ENCODE measurements around the gene SCAF1.

DNA sequence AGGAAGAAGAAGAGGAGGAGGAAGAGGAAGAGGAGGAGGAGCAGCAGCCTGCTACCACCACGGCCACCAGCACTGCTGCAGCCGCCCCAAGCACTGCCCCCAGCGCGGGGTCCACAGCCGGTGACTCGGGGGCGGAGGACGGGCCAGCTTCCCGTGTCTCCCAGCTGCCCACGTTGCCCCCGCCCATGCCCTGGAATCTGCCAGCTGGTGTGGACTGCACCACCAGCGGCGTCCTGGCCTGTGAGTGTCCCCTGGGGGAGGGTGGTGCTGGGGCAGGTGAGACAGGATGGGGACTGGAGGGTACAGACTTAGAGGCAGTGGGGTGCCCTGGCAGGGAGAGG lies 11.4 kb downstream of the SCAF1 start:
- TF ChIP-seq, protein P1, sequence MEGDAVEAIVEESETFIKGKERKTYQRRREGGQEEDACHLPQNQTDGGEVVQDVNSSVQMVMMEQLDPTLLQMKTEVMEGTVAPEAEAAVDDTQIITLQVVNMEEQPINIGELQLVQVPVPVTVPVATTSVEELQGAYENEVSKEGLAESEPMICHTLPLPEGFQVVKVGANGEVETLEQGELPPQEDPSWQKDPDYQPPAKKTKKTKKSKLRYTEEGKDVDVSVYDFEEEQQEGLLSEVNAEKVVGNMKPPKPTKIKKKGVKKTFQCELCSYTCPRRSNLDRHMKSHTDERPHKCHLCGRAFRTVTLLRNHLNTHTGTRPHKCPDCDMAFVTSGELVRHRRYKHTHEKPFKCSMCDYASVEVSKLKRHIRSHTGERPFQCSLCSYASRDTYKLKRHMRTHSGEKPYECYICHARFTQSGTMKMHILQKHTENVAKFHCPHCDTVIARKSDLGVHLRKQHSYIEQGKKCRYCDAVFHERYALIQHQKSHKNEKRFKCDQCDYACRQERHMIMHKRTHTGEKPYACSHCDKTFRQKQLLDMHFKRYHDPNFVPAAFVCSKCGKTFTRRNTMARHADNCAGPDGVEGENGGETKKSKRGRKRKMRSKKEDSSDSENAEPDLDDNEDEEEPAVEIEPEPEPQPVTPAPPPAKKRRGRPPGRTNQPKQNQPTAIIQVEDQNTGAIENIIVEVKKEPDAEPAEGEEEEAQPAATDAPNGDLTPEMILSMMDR (IDR thresholded peaks at IDR 0.05 in 8 of 11, conservative IDR thresholded peaks at IDR 0.05 in 3 of 11), result no peak
- no peak for TF ChIP-seq POLR2A (IDR thresholded peaks at IDR 0.05)
